ENCODE results near the gene PLPP4.

The PLPP4 gene

GRCh38 chr10:120457431-120458172 lies 575 bp downstream of the PLPP4 start:
- DNase-seq: no peak

DNA sequence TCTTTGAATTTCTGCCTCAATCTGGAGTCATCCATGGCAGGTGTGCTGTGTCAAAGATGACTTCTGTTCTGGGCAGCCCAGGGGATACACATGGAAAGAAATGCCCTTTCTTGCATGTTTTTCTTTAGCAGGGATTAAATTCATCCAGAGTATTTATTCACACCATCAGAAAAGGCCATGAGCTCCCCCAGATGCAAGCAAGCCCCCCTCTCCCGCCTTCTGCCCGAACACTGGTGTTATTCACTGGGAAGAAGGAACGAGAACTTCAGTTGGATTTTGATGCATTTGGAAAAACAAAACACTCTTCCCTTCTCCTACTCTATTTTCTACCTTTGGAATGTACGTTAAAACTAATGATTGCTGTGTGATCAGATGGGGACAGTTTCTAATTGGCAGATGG lies 1.4 kb downstream of the PLPP4 start:
- peak in 1 of 2 donors; percentile 38 for DNase-seq

GRCh38 chr10:120459185-120459584 lies 2.2 kb downstream of the PLPP4 start:
- DNase-seq: peak in 1 of 2 donors; percentile 32

DNA sequence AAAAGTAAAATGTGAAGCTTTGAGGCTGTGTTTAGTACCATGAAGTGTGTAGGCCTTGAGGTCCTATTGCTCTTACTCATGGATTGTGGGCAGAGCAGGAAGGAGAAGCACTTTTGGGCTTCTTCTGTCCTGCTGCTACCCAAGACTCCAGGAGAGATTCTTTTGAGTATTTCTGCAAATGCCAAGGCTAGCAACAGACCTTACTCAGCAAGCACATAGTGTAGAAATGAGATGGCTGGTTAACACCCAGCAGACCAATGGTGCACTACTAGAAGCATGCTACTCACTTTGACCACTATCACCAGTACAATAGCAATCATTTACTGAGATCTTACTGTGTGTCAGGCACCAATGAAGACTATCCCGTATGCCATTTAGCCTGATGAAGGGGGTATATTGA lies 3.2 kb downstream of the PLPP4 start:
- no peak for DNase-seq

DNA sequence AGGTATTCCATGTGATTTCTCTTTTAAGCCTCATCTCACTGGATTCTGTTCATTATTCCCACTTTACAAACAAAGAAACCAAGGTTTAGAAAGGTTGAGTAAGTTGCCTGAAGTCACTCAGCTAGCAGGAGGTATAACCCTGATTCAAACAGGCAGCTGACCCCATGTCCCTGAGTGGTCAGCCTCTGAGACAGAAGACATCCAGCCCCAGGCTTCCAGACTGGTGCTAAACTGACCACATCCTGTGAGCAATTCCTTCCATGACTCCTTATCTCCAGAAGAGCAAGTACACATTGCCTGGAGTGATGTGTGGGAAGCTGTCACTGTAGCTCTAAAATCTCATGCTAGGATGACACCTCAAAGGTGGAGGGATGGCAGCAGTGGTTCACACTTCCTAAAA lies 3.7 kb downstream of the PLPP4 start:
- no peak for DNase-seq

- DNase-seq: no peak
These were observed 5.1 kb downstream of the PLPP4 start for GRCh38 chr10:120462018-120462682.

GRCh38 chr10:120465138-120465537 lies 8.1 kb downstream of the PLPP4 start:
- DNase-seq: no peak

DNA sequence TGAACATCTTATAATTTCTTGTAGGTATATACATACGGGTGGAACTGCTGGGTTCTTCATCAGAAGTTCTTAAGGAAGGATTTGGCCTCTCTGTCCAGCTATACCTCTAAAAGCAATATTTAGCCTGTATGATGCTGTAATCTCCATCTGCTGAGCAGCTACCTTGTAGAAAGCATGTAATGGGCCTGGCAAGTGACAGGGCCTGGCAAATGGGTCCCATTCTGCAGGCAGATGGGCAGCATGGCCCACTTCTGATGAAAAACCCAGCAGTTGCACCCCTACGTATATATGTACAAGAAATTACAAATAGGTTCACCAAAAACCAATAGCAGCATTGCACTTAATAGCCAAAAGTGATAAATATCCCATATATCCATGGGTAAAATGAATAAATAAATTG lies 9.0 kb downstream of the PLPP4 start:
- no peak for DNase-seq

GRCh38 chr10:120473593-120473992 lies 16.6 kb downstream of the PLPP4 start:
- no peak for DNase-seq

DNA sequence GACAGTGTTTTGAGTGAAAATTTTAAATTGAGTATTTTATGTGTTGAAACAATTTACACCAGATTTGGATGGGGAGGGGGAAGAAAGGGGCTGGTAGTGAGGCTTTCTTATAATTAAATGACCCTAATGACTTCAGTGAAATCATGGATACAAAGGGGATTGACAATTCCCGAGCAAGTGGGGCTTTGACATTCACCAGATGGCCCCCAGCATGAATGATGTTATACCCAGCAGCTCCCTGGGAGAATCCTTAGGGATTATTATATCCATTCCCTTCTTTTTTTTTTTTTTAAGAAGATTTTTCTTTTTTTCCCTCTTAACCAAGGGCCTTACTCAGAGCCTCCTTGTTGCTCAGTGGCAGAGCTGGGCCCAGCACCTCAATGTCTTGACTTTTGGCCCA lies 17.9 kb downstream of the PLPP4 start:
- no peak for DNase-seq

GRCh38 chr10:120475844-120476791 lies 19.1 kb downstream of the PLPP4 start:
- no peak for DNase-seq

- DNase-seq: no peak
These were observed 20.2 kb downstream of the PLPP4 start for GRCh38 chr10:120477021-120477742.

GRCh38 chr10:120477743-120478141 lies 20.7 kb downstream of the PLPP4 start:
- no peak for DNase-seq

DNA sequence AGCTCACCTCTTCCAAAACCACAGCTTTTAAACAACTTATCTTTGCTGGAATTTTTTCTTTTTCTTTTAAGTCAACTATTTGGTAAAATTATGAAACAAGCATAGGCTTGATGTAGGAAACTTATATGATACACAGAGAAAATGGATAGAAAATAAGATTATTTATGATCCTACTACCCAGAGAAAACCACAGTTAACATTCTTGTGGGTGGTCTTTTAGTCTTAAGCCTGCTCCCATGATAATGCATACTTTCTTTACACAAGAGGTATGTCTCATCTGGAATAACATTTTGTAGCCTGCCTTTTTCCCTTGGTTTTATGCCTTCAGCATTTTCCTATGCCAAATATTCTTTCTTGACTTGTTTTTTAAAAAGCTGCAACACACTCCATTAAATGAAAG lies 21.4 kb downstream of the PLPP4 start:
- DNase-seq: no peak

GRCh38 chr10:120479506-120479905 lies 22.5 kb downstream of the PLPP4 start:
- DNase-seq: no peak

- no peak for DNase-seq
These were observed 23.1 kb downstream of the PLPP4 start for GRCh38 chr10:120480065-120480600.

GRCh38 chr10:120480848-120481247 lies 23.8 kb downstream of the PLPP4 start:
- no peak for DNase-seq

DNA sequence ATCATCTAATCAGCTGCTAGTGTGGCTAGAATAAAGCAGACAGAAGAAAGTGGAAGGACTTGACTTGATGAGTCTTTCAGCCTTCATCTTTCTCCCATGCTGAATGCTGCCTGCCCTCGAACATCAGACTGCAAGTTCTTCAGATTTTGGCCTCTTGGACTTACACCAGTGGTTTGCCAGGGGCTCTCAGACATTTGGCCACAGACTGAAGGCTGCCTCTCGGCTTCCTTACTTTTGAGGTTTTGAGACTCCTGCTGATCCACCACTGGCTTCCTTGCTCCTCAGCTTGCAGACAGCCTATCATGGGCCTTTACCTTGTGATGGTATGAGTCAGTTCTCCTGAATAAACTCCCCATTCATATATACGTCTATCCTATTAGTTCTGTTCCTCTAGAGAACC lies 26.0 kb downstream of the PLPP4 start:
- no peak for DNase-seq

- no peak for DNase-seq
These were observed 26.7 kb downstream of the PLPP4 start for GRCh38 chr10:120483651-120484301.

DNA sequence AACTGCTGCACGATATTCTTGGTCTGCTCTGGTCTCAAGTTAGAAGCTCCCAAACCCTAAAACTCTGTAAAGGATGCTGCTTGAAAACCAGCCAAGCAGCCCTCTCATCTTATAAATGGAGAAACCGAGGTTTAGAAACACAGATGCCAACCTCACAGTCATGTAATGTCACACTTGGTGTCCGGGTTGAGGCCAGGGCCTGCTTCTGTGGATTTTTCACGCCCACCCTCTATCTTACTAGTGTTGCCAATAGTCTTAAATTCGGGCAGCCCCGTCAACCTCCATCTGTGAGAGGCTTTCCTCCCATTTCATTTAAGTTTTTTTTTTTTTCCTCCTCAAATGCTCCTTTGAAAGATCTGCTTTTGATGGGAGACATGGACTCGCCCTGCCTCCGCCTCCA lies 28.9 kb downstream of the PLPP4 start:
- no peak for DNase-seq

DNA sequence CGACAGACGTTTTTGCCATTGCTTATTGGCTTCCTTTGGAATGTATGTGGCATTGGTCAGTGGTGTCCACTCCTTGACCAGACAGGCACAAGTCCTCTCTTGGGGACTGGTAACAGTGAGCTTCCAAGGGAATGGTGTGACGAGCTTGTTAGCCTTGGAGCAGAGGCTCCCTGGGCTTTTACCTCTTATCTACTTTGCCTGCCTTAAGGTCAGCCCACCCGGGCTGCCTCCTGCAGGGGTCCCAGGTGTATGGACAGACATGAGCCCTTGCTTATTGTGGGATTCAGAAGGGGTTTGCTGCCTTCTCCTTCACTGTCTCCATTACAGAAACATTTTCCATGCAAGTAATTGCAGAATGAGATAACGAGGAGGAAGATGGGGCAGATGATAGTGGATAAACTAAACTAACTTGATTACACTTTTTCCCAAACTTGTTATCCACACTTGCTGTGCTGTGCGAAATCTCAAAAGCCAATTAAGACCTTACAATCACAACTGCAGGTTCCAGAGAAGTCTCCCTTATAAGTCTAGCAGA lies 29.7 kb downstream of the PLPP4 start:
- DNase-seq: no peak

GRCh38 chr10:120490288-120490687 lies 33.3 kb downstream of the PLPP4 start:
- no peak for DNase-seq
